Measurements from ENCODE around the gene OBSCN.

OBSCN gene

GRCh38 chr1:228275430-228276173 lies 67.8 kb downstream of the OBSCN start:
- TF ChIP-seq CTCF (conservative IDR thresholded peaks at IDR 0.05): no peak
- no peak for TF ChIP-seq ZFX (IDR thresholded peaks at IDR 0.05)
- no peak overlapping the region for H3K27ac ChIP-seq

- TF ChIP-seq ZFX (IDR thresholded peaks at IDR 0.05): no peak
- no peak for TF ChIP-seq CTCF (conservative IDR thresholded peaks at IDR 0.05)
- H3K27ac ChIP-seq: no peak overlapping the region
Measured at GRCh38 chr1:228276174-228276831, 68.5 kb downstream of the OBSCN start.

- TF ChIP-seq ZFX (IDR thresholded peaks at IDR 0.05) (no peak), CTCF (conservative IDR thresholded peaks at IDR 0.05) (no peak)
- no peak overlapping the region for H3K27ac ChIP-seq
Measured at GRCh38 chr1:228276901-228277490, 69.2 kb downstream of the OBSCN start.

- no peak overlapping the region for H3K27ac ChIP-seq
- TF ChIP-seq CTCF (conservative IDR thresholded peaks at IDR 0.05): no peak
- TF ChIP-seq ZFX (IDR thresholded peaks at IDR 0.05): no peak
Measured at GRCh38 chr1:228277491-228278431, 69.9 kb downstream of the OBSCN start.

- no peak overlapping the region for H3K27ac ChIP-seq
- no peak for TF ChIP-seq CTCF (conservative IDR thresholded peaks at IDR 0.05)
- no peak for TF ChIP-seq ZFX (IDR thresholded peaks at IDR 0.05)
Measured at GRCh38 chr1:228278432-228278941, 70.6 kb downstream of the OBSCN start.

- H3K27ac ChIP-seq: no peak overlapping the region
- TF ChIP-seq ZFX (IDR thresholded peaks at IDR 0.05) (no peak), CTCF (conservative IDR thresholded peaks at IDR 0.05) (no peak)
Measured at GRCh38 chr1:228279011-228279721, 71.3 kb downstream of the OBSCN start.

All from C4-2B (cell line).